Stimulated activated CD4-positive, alpha-beta T cell treated with anti-CD3 and anti-CD28 coated beads, Interleukin-12 subunit alpha, Interleukin-12 subunit beta, amount 100 ng/mL, for 4 hours (primary cell): Measurements from ENCODE around the gene HNF1A.
"Not testable (repeated sequence)": the region's sequence is repeated elsewhere in the genome, so short reads cannot be mapped to it uniquely, and the experiment has no call there.

Experiments used
- DNase-seq: peaks from one replicate; pipeline ENCODE4 v3.0.0-alpha.2; 2020

The HNF1A gene

GRCh38 chr12:120978296-120979219 is at the start of gene HNF1A:
TSS of gene HNF1A (plus strand) at chr12:120978543. CDS start at chr12:120978769, 226 bp downstream.
- DNase-seq, result no peak

- no peak for DNase-seq
These were observed 49.3 kb upstream of the HNF1A start for GRCh38 chr12:120928864-120929652.

GRCh38 chr12:120930032-120930431 is 48.3 kb upstream of the HNF1A start:
- DNase-seq, result no peak

- no peak for DNase-seq
These were observed 46.3 kb upstream of the HNF1A start for GRCh38 chr12:120932058-120932457.

GRCh38 chr12:120932956-120933526 is 45.3 kb upstream of the HNF1A start:
- DNase-seq, result no peak

GRCh38 chr12:120933786-120934185 is 44.6 kb upstream of the HNF1A start:
- no peak for DNase-seq

GRCh38 chr12:120936197-120936596 is 42.1 kb upstream of the HNF1A start:
- DNase-seq, result no peak

GRCh38 chr12:120938496-120938895 is 39.8 kb upstream of the HNF1A start:
- no peak for DNase-seq

- no peak for DNase-seq
These were observed 38.8 kb upstream of the HNF1A start for GRCh38 chr12:120939523-120939922.

- DNase-seq, result no peak
These were observed 38.3 kb upstream of the HNF1A start for GRCh38 chr12:120940006-120940405.

GRCh38 chr12:120940799-120941198 is 37.5 kb upstream of the HNF1A start:
- no peak for DNase-seq

GRCh38 chr12:120941412-120941811 is 36.9 kb upstream of the HNF1A start:
- DNase-seq, result no peak

- DNase-seq, result no peak
These were observed 36.4 kb upstream of the HNF1A start for GRCh38 chr12:120941846-120942405.

- no peak for DNase-seq
These were observed 34.9 kb upstream of the HNF1A start for GRCh38 chr12:120943482-120943881.

GRCh38 chr12:120944645-120945217 is 33.6 kb upstream of the HNF1A start:
- DNase-seq, result peak; percentile 67

- DNase-seq, result not testable (repeated sequence)
These were observed 32.8 kb upstream of the HNF1A start for GRCh38 chr12:120945516-120945915.

GRCh38 chr12:120950260-120950799 is 28.0 kb upstream of the HNF1A start:
- not testable (repeated sequence) for DNase-seq

GRCh38 chr12:120950807-120951206 is 27.5 kb upstream of the HNF1A start:
- no peak for DNase-seq

GRCh38 chr12:120955232-120955631 is 23.1 kb upstream of the HNF1A start:
- DNase-seq, result no peak

- DNase-seq, result no peak
These were observed 21.6 kb upstream of the HNF1A start for GRCh38 chr12:120956579-120957300.

- DNase-seq, result no peak
These were observed 19.0 kb upstream of the HNF1A start for GRCh38 chr12:120959111-120959878.
